GM12878 (cell line): ENCODE measurements around the gene FAM53B. TPM values are rescaled to one million over a fixed set of nuclear protein-coding genes. Genes with fewer than 3 reads are reported as not detected.

Experiments
- ATAC-seq: fragments of 200-7000 bp; cut with Tn5 transposase; 3 replicates; pipeline ENCODE4 v1.9.1; 2020; ENCODE audit warnings: mild to moderate bottlenecking, moderate library complexity
- BruUV-seq: library from RNA; stranded (reverse); fragments of 400-500 nt; replicated peaks from 2 replicates; lab custom pipeline; 2021; lab: Mats Ljungman, UMichigan
- CTCF ChIA-PET: fragments of 300-600 bp; sonication (Branson Sonifier 250); formaldehyde crosslinking; extraction: SDS; loops from one replicate; lab custom pipeline; 2021; ENCODE audit warnings: inconsistent platforms; lab: Yijun Ruan, JAX
- POLR2A ChIA-PET: fragments of 350-600 bp; formaldehyde crosslinking; extraction: SDS; loops from one replicate; lab custom pipeline; 2021; ENCODE audit warnings: inconsistent platforms; lab: Charles Lee
- RAD21 ChIA-PET: fragments of 300-600 bp; sonication (Branson Sonifier 250); formaldehyde crosslinking; loops from one replicate; lab custom pipeline; 2023; ENCODE audit warnings: antibody characterized with exemption; ENCODE audit not compliant: unreplicated experiment; lab: Charles Lee
- SMC1A ChIA-PET: fragments of 300-600 bp; sonication (Branson Sonifier 250); formaldehyde crosslinking; loops from one replicate; lab custom pipeline; 2023; ENCODE audit not compliant: unreplicated experiment, uncharacterized antibody; lab: Charles Lee
- DNase-seq: peaks from one replicate; pipeline ENCODE4 v3.0.0-alpha.2; 2011; ENCODE audit warnings: low read depth, low spot score
- FAIRE-seq: peaks from 3 replicates; lab custom pipeline; 2011; peaks lifted over from hg19 to GRCh38; lab: Jason Lieb, UNC
- H2AFZ ChIP-seq: 2 replicates; pipeline ENCODE4 v1.6.0; 2011; ENCODE audit warnings: low read depth, low read length, control low read depth; ENCODE audit not compliant: control insufficient read depth
- H3K27ac ChIP-seq: 2 replicates; pipeline ENCODE4 v1.5.1; 2011; ENCODE audit warnings: control low read depth; ENCODE audit not compliant: control insufficient read depth, insufficient read depth
- H3K27me3 ChIP-seq, 2 experiments: replicated peaks in 1 of 2; 2 replicates each; pipeline versions ENCODE4 v1.6.0 to v1.6.1; 2011; ENCODE audit warnings: low read length in 1 of 2; ENCODE audit not compliant: control insufficient read depth in 2 of 2, insufficient read depth in 2 of 2
- H3K36me3 ChIP-seq, 2 experiments: 2 replicates each; pipeline ENCODE4 v1.5.1; 2011; ENCODE audit warnings: low read length in 1 of 2; ENCODE audit not compliant: control insufficient read depth in 2 of 2, insufficient read depth in 2 of 2
- H3K4me1 ChIP-seq: 2 replicates; pipeline ENCODE4 v1.6.1; 2011; ENCODE audit warnings: mild to moderate bottlenecking, low read length, moderate library complexity, mixed read lengths; ENCODE audit not compliant: control insufficient read depth, insufficient read depth
- H3K4me2 ChIP-seq: 2 replicates; pipeline ENCODE4 v1.6.0; 2011; ENCODE audit warnings: control low read depth; ENCODE audit not compliant: control insufficient read depth, insufficient read depth
- H3K4me3 ChIP-seq: fragments of 200-600 bp; sonication (generic); 2 replicates; pipeline ENCODE4 v1.5.1; 2016
- H3K79me2 ChIP-seq: 2 replicates; pipeline ENCODE4 v1.6.0; 2011; ENCODE audit warnings: low read length; ENCODE audit not compliant: control insufficient read depth, insufficient read depth
- H3K9ac ChIP-seq: 2 replicates; pipeline ENCODE4 v1.8.0; 2011; ENCODE audit warnings: low read length, control low read depth, mixed read lengths; ENCODE audit not compliant: control insufficient read depth, insufficient read depth
- H3K9me3 ChIP-seq: replicated peaks from 3 replicates; pipeline ENCODE4 v1.5.1; 2011; ENCODE audit warnings: mild to moderate bottlenecking, low read length; ENCODE audit not compliant: control insufficient read depth, insufficient read depth
- H4K20me1 ChIP-seq: 2 replicates; pipeline ENCODE4 v1.6.0; 2011; ENCODE audit not compliant: control insufficient read depth, insufficient read depth
- EGR1 ChIP-seq, 2 experiments: IDR thresholded peaks; 1 replicate in 1 of 2; 2 replicates in 1 of 2; pipeline ENCODE4 v1.6.1; 2011 to 2012; ENCODE audit warnings: low read depth in 2 of 2, low read length in 2 of 2, borderline replicate concordance in 1 of 2, mild to moderate bottlenecking in 1 of 2, moderate library complexity in 1 of 2
- GABPA ChIP-seq: IDR thresholded peaks from 2 replicates; pipeline ENCODE4 v1.6.1; 2014; ENCODE audit warnings: antibody characterized with exemption, low read depth, mild to moderate bottlenecking, inconsistent platforms
- IKZF2 ChIP-seq, 2 experiments: fragments of 450-650 bp; IDR thresholded peaks; 2 replicates each; pipeline ENCODE4 v1.6.1; 2017; ENCODE audit warnings: mild to moderate bottlenecking in 2 of 2, moderate library complexity in 2 of 2
- NR2C2 ChIP-seq: IDR thresholded peaks from 2 replicates; pipeline ENCODE4 v1.6.1; 2011; ENCODE audit warnings: borderline replicate concordance, low read depth; ENCODE audit not compliant: control insufficient read depth, insufficient read length
- POLR2AphosphoS2 ChIP-seq: IDR thresholded peaks from 2 replicates; pipeline ENCODE4 v1.6.1; 2011; ENCODE audit warnings: low read depth, mild to moderate bottlenecking, low read length, improper control_type of control experiment, moderate library complexity
- RAD51 ChIP-seq: fragments of 450-650 bp; IDR thresholded peaks from 2 replicates; pipeline ENCODE4 v1.6.1; 2016; ENCODE audit warnings: moderate library complexity, mild to moderate bottlenecking, inconsistent platforms
- RCOR1 ChIP-seq: conservative IDR thresholded peaks from 2 replicates; pipeline ENCODE4 v1.6.1; 2012; ENCODE audit warnings: low read depth, low read length, improper control_type of control experiment
- RELA ChIP-seq: fragments of 450-650 bp; IDR thresholded peaks from 2 replicates; pipeline ENCODE4 v1.8.0; 2014; ENCODE audit warnings: borderline replicate concordance; ENCODE audit not compliant: partially characterized antibody
- SP1 ChIP-seq: IDR thresholded peaks from one replicate; pipeline ENCODE4 v1.6.1; 2011; ENCODE audit warnings: low read depth, low read length
- SPI1 ChIP-seq: IDR thresholded peaks from 2 replicates; pipeline ENCODE4 v1.6.1; 2011; ENCODE audit warnings: low read depth, mild to moderate bottlenecking, low read length, moderate library complexity, borderline replicate concordance; ENCODE audit not compliant: insufficient read depth
- TAF1 ChIP-seq: IDR thresholded peaks from 2 replicates; pipeline ENCODE4 v1.6.1; 2011; ENCODE audit warnings: mild to moderate bottlenecking, low read depth, low read length, borderline replicate concordance
- TCF3 ChIP-seq: IDR thresholded peaks from 2 replicates; pipeline ENCODE4 v1.6.1; 2012; ENCODE audit warnings: low read depth, mild to moderate bottlenecking, low read length, borderline replicate concordance; ENCODE audit not compliant: insufficient read depth
- ZBTB40 ChIP-seq: fragments of 450-650 bp; IDR thresholded peaks from 2 replicates; pipeline ENCODE4 v1.6.1; 2016; ENCODE audit warnings: mild to moderate bottlenecking, moderate library complexity, borderline replicate concordance
- ZNF592 ChIP-seq: fragments of 450-650 bp; IDR thresholded peaks from 2 replicates; pipeline ENCODE4 v1.6.1; 2017; ENCODE audit warnings: mild to moderate bottlenecking, moderate library complexity
- WGBS: methylation state at CpG from one replicate; pipeline ENCODE4 v1.1.6; 2016; ENCODE audit warnings: low lambda C conversion rate; ENCODE audit not compliant: insufficient replicate concordance, insufficient coverage; ENCODE audit errors: missing lambda C conversion rate; 5-methylcytosine and 5-hydroxymethylcytosine counted together
- in situ Hi-C: fragments of 300-500 bp; cut with MboI; formaldehyde crosslinking; loops from 9 replicates; pipeline ENCODE4 v1.14.3; 2018; ENCODE audit warnings: mixed read lengths
- intact Hi-C: fragments of 100-400 bp; cut with micrococcal nuclease; formaldehyde crosslinking; loops from one replicate; pipeline ENCODE4 v1.14.2; 2022; ENCODE audit not compliant: unreplicated experiment
- polyA plus RNA-seq, 11 experiments: library from polyadenylated mRNA; depleted of rRNA in 4 of 11; unstranded in 6 of 11; stranded (reverse) in 5 of 11; fragments of >200 nt; fragmentation: Nextera tagmentation in 4 of 11; fragmentation: Illumina TruSeq in 1 of 11; extraction: Ambion mirVana in 4 of 11; extraction: Trizol in 1 of 11; gene quantifications; 1 replicate in 1 of 11; 2 replicates in 10 of 11; pipeline versions ENCODE4 v1.2.1 to v1.2.3, GENCODE V29; 2011 to 2016; ENCODE audit warnings: inconsistent platforms in 2 of 11, missing spikeins in 2 of 11, low read depth in 1 of 11
- total RNA-seq, 4 experiments: library from RNA; depleted of rRNA in 3 of 4; stranded (reverse); fragments of >200 nt in 3 of 4; fragmentation: Illumina TruSeq in 1 of 4; extraction: Trizol in 1 of 4; gene quantifications; 2 replicates each; pipeline versions ENCODE4 v1.2.1 to v1.2.3, GENCODE V29; 2013 to 2021

FAM53B gene
- total and polyA plus RNA-seq, 10 of the 15 experiments (the other 5 are each of a cell fraction or from before 2014, with no cell fraction given): 0.05 to 26.3 (median 8.1) TPM

DNA sequence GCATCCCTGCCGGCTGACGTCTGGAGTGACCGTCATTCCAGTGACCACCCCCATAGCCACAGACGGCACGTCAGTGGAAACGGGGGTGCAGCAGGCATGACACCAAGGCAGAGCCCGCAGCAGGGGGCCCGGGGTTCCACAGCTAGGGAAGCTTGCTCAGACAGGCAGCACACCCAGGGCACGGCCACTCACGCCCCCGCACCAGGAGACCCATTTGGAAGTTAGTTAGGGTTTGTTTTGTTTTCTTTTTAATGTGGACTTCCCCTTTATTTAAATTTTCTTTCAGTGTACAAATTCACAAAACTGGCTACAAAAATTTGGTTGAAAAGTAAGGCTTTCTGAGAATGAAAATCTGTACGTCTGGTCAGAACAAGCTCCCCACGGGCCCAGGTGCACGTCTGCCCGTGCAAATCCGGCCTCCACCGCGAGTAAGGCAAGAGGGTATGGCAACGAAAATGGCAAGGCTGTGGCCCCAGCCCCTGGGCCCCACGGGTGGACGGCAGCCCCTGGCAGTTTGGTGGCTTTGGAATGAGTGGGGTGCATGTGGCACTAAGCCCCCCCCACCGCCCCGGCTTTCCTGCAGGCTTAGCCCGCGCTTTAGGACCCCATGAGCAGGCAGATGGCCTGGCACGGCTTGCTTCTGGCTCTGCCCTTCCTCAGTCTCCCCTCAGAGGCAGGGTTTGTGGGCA is 124.2 kb downstream of the FAM53B start:
- Histone ChIP-seq H4K20me1 (no peaks in the 10 kb centered on the region), H3K36me3 (peaks cover 0 to 13% of the 10 kb centered on the region in 2 experiments; a peak in 2 of 4 replicates), H3K27me3 (no peaks in the 10 kb centered on the region), H3K4me1 (peaks cover 41% of the 10 kb centered on the region), H3K4me3 (peak overlapping the region; percentile 49; the same call in 1 of the 2 replicates), H2AFZ (no peak overlapping the region), H3K4me2 (peak overlapping the region; percentile 77), H3K9me3 (no peaks in the 10 kb centered on the region), H3K9ac (0 out of 2 replicates have a peak overlapping the region, but pooled peaks have one; percentile 1), H3K27ac (peak overlapping the region; percentile 25), H3K79me2 (no peaks in the 10 kb centered on the region)
- peak; percentile 35 for ATAC-seq
- ChIA-PET POLR2A (interaction anchor here (1.1 kb wide), 1 partner anchor 123 kb away, joined by 3 read pairs; no protein-coding TSS in a partner anchor), RAD21 (interaction anchor here (0.7 to 4.8 kb wide), 8 partner anchors 17 to 121 kb away, joined by 3 to 35 read pairs (median 3); no protein-coding TSS in a partner anchor), CTCF (interaction anchor here (0.6 to 3.9 kb wide), 4 partner anchors 20 to 121 kb away, joined by 3 to 30 read pairs (median 4); no protein-coding TSS in a partner anchor), SMC1A (interaction anchor here (1.0 to 1.8 kb wide), 6 partner anchors 20 to 121 kb away, joined by 3 to 13 read pairs (median 4); no protein-coding TSS in a partner anchor)
- intact Hi-C loops (no loop called here), in situ Hi-C loops (no loop called here)
- FAIRE-seq: peak; percentile 52
- BruUV-seq: no TSS peak
- peak; percentile 16 for DNase-seq
- WGBS: 9% methylated on average over 23 of the region's 26 CpGs
- TF ChIP-seq RCOR1 (no peak), ZBTB40 (peak; percentile 62), GABPA (no peak), IKZF2 (IDR thresholded peaks at IDR 0.05) (peak in 1 of 2 experiments; percentile 47; a peak in 1 of 4 replicates), ZNF592 (no peak), RELA (no peak), NR2C2 (no peak), SP1 (no peak), POLR2AphosphoS2 (no peak), TAF1 (no peak), EGR1 (IDR thresholded peaks at IDR 0.05; ENCODE audit: borderline replicate concordance in 1 of 2, low read depth in 2 of 2, low read length in 2 of 2) (peak in 1 of 2 experiments; percentile 91; a peak in 2 of 3 replicates), SPI1 (peak; percentile 56), RAD51 (no peak), TCF3 (0 out of 2 replicates have a peak, but pooled peaks have one; percentile 42)
